ENCODE results near the gene SH3RF3. TPM values are rescaled to one million over a fixed set of nuclear protein-coding genes. Genes with fewer than 3 reads are reported as not detected.
A peak's percentile ranks its signal among the peaks of the same experiment; 100 is the strongest.

The SH3RF3 gene
- total and polyA plus RNA-seq, 4 donors = 2.9 to 9.7 (median 8.6) TPM

DNA sequence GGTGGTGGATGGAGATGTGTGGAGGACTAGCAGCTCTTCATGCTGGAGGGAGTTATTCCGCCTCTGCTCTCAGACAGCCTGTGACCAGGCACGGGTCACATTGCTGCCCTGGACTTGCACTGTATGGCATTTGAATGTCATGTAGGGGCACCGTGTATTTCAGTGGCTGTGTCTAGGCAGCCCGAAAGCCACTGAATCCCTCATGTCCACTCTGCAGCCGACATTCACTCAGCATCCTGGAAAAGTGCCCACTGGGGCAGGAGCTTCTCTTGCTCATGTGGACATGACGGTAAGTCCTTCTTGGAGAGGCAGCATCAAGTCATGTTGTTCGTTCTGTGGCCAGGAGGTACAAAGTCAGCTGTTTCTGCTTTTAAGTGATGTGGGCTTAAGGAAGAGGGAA is 127.9 kb downstream of the SH3RF3 start:
- DNase-seq = no peak
- H3K4me1 ChIP-seq (ENCODE audit: control insufficient read depth in 5 of 5, insufficient read depth in 5 of 5, low read length in 5 of 5) = peaks cover 0 to 29% (median 0%) of the 10 kb centered on the region in 5 donors

DNA sequence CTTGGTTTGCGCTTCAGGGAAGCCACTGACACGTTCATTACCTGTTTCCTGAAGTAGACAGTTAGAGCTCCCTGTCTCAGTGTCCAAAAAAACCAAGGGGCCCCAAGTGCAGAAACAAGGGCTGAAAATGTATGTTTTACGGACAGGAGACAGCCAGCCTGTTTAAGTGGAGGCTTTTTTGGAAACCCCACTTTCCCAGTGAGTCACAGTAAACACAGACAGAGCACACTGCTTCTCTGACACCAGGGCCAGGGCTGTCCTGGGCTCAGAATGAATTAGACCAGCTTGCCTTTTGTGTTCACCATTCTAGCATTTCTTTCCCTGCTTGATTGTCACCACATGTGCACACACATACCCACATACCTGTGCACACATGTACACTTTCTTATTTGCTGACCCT is 128.6 kb downstream of the SH3RF3 start:
- Histone ChIP-seq H3K9ac (ENCODE audit: insufficient read depth in 1 of 2, low read length in 2 of 2) (no peak overlapping the region), H3K4me3 (no peak overlapping the region), H3K36me3 (ENCODE audit: control insufficient read depth in 4 of 4, insufficient read depth in 4 of 4, low read length in 4 of 4) (no peaks in the 10 kb centered on the region), H3K27ac (ENCODE audit: low read depth in 1 of 2, low read length in 1 of 2) (no peak overlapping the region), H3K9me3 (ENCODE audit: control insufficient read depth in 4 of 4, insufficient read depth in 3 of 4, low read length in 3 of 4) (no peaks in the 10 kb centered on the region), H3K27me3 (ENCODE audit: control insufficient read depth in 3 of 3, insufficient read depth in 3 of 3, low read length in 2 of 3) (no peaks in the 10 kb centered on the region), H3K4me1 (ENCODE audit: control insufficient read depth in 5 of 5, insufficient read depth in 5 of 5, low read length in 5 of 5) (peaks cover 0 to 31% (median 0%) of the 10 kb centered on the region in 5 donors)
- ATAC-seq (ENCODE audit: insufficient read depth, low FRiP score) = no peak
- 66 to 78% methylated on average over 3 of the region's 3 CpGs for WGBS, 2 donors
- DNase-seq = no peak
- TF ChIP-seq, protein P1, sequence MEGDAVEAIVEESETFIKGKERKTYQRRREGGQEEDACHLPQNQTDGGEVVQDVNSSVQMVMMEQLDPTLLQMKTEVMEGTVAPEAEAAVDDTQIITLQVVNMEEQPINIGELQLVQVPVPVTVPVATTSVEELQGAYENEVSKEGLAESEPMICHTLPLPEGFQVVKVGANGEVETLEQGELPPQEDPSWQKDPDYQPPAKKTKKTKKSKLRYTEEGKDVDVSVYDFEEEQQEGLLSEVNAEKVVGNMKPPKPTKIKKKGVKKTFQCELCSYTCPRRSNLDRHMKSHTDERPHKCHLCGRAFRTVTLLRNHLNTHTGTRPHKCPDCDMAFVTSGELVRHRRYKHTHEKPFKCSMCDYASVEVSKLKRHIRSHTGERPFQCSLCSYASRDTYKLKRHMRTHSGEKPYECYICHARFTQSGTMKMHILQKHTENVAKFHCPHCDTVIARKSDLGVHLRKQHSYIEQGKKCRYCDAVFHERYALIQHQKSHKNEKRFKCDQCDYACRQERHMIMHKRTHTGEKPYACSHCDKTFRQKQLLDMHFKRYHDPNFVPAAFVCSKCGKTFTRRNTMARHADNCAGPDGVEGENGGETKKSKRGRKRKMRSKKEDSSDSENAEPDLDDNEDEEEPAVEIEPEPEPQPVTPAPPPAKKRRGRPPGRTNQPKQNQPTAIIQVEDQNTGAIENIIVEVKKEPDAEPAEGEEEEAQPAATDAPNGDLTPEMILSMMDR (IDR thresholded peaks at IDR 0.05; ENCODE audit: control extremely low read depth, extremely low read depth) = no peak

More for the DNA sequence above, 127.9 kb downstream of the SH3RF3 start:
- WGBS, 2 donors = 69 to 76% methylated on average over 7 of the region's 7 CpGs
- H3K4me3 ChIP-seq = no peak overlapping the region
- TF ChIP-seq, protein P1 (IDR thresholded peaks at IDR 0.05; ENCODE audit: control extremely low read depth, extremely low read depth) = no peak
- no peak overlapping the region for H3K27ac ChIP-seq (ENCODE audit: low read depth in 1 of 2, low read length in 1 of 2)
- no peak for ATAC-seq (ENCODE audit: insufficient read depth, low FRiP score)
- H3K9me3 ChIP-seq (ENCODE audit: control insufficient read depth in 4 of 4, insufficient read depth in 3 of 4, low read length in 3 of 4) = no peaks in the 10 kb centered on the region
- no peaks in the 10 kb centered on the region for H3K27me3 ChIP-seq (ENCODE audit: control insufficient read depth in 3 of 3, insufficient read depth in 3 of 3, low read length in 2 of 3)
- H3K36me3 ChIP-seq (ENCODE audit: control insufficient read depth in 4 of 4, insufficient read depth in 4 of 4, low read length in 4 of 4) = no peaks in the 10 kb centered on the region
- no peak overlapping the region for H3K9ac ChIP-seq (ENCODE audit: insufficient read depth in 1 of 2, low read length in 2 of 2)

DNA sequence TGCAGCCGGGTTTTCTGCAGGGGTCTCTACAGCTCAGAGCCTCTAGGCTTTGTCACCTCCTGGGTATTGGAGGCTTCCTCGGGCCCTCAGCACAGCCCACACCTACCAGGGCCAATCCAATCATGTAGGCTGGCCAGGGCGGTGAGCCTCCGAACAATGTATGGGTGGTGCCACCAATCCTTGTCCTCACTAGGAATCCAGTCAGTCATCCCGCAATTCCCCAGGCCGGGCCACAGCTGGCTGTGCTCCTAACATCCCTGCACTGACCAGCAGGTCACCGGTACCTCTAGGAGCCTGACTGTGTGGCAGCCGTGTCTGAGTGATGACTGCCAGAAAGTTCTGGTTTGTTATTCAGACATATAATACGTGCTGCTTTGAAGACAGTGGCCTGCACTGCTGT is 129.4 kb downstream of the SH3RF3 start:
- WGBS, 2 donors = 83 to 86% methylated on average over 9 of the region's 9 CpGs
- Histone ChIP-seq H3K27me3 (ENCODE audit: control insufficient read depth in 3 of 3, insufficient read depth in 3 of 3, low read length in 2 of 3) (no peaks in the 10 kb centered on the region), H3K4me1 (ENCODE audit: control insufficient read depth in 5 of 5, insufficient read depth in 5 of 5, low read length in 5 of 5) (peaks cover 0 to 31% (median 0%) of the 10 kb centered on the region in 5 donors), H3K36me3 (ENCODE audit: control insufficient read depth in 4 of 4, insufficient read depth in 4 of 4, low read length in 4 of 4) (no peaks in the 10 kb centered on the region), H3K9ac (ENCODE audit: insufficient read depth in 1 of 2, low read length in 2 of 2) (no peak overlapping the region), H3K4me3 (no peak overlapping the region), H3K9me3 (ENCODE audit: control insufficient read depth in 4 of 4, insufficient read depth in 3 of 4, low read length in 3 of 4) (no peaks in the 10 kb centered on the region), H3K27ac (ENCODE audit: low read depth in 1 of 2, low read length in 1 of 2) (peak overlapping the region in 1 of 2 donors; percentile 6)
- ATAC-seq (ENCODE audit: insufficient read depth, low FRiP score) (no peak), DNase-seq (no peak)
- TF ChIP-seq, protein P1 (IDR thresholded peaks at IDR 0.05; ENCODE audit: control extremely low read depth, extremely low read depth) = no peak

All from lung (tissue), 12 donors.